B cell (primary cell): ENCODE results near the gene MVB12B.
"Not testable (repeated sequence)": the region's sequence is repeated elsewhere in the genome, so short reads cannot be mapped to it uniquely, and the experiment has no call there.

Source experiments
- CTCF ChIP-seq: fragments of 200-600 bp; IDR thresholded peaks from one replicate; pipeline ENCODE4 v1.8.0; 2022; ENCODE audit warnings: antibody characterized with exemption, mild to moderate bottlenecking
- EZH2 ChIP-seq: IDR thresholded peaks from 2 replicates; pipeline ENCODE4 v1.6.1; 2012; ENCODE audit warnings: borderline replicate concordance, low read depth, mild to moderate bottlenecking, moderate library complexity, low read length; ENCODE audit not compliant: insufficient read depth, poor library complexity, severe bottlenecking

- not testable (repeated sequence) for TF ChIP-seq CTCF, EZH2
These were observed 150.8 kb downstream of the MVB12B start for GRCh38 chr9:126477432-126477831.
